H1 (cell line): ENCODE results near the gene NDUFA5. TPM values are rescaled to one million over a fixed set of nuclear protein-coding genes. Genes with fewer than 3 reads are reported as not detected.

Source experiments
- CTCF ChIA-PET: fragments of 300-600 bp; sonication (Branson Sonifier 250); formaldehyde crosslinking; loops from one replicate; lab custom pipeline; 2021; ENCODE audit not compliant: partially characterized antibody; lab: Charles Lee
- POLR2A ChIA-PET: fragments of 300-600 bp; sonication (Branson Sonifier 250); formaldehyde crosslinking; loops from one replicate; lab custom pipeline; 2021; ENCODE audit warnings: inconsistent platforms; ENCODE audit not compliant: partially characterized antibody; lab: Charles Lee
- DNase-seq, 2 experiments: peaks; one replicate each; pipeline versions ENCODE4 v3.0.0 to v3.0.0-alpha.2; 2010 to 2022; ENCODE audit warnings: low spot score in 2 of 2, low read depth in 1 of 2, mixed read lengths in 1 of 2
- FAIRE-seq: peaks from 2 replicates; lab custom pipeline; 2011; peaks lifted over from hg19 to GRCh38; lab: Jason Lieb, UNC
- H2AFZ ChIP-seq: 2 replicates; pipeline ENCODE4 v1.8.1; 2012; ENCODE audit warnings: low read length, inconsistent platforms
- H2AK5ac ChIP-seq: 2 replicates; pipeline ENCODE4 v1.6.1; 2013; ENCODE audit warnings: low read depth, low read length
- H2BK120ac ChIP-seq: replicated peaks from 2 replicates; pipeline ENCODE3; 2013; ENCODE audit warnings: low read depth, low read length, inconsistent platforms
- H2BK12ac ChIP-seq: 2 replicates; pipeline ENCODE4 v1.6.1; 2013; ENCODE audit warnings: low read depth, low read length
- H2BK15ac ChIP-seq: 2 replicates; pipeline ENCODE4 v1.6.1; 2013; ENCODE audit warnings: low read length
- H2BK20ac ChIP-seq: 2 replicates; pipeline ENCODE4 v1.6.1; 2013; ENCODE audit warnings: low read length
- H2BK5ac ChIP-seq: 2 replicates; pipeline ENCODE4 v1.6.1; 2013; ENCODE audit warnings: low read depth, low read length
- H3K14ac ChIP-seq: 2 replicates; pipeline ENCODE4 v1.6.1; 2013; ENCODE audit warnings: inconsistent platforms; ENCODE audit not compliant: insufficient read length
- H3K18ac ChIP-seq: 2 replicates; pipeline ENCODE4 v1.6.1; 2013; ENCODE audit warnings: low read length; ENCODE audit errors: extremely low read depth
- H3K23ac ChIP-seq: 2 replicates; pipeline ENCODE4 v1.6.1; 2013; ENCODE audit warnings: inconsistent platforms; ENCODE audit not compliant: insufficient read length
- H3K23me2 ChIP-seq: 2 replicates; pipeline ENCODE4 v1.6.1; 2013; ENCODE audit warnings: low read depth, low read length
- H3K27ac ChIP-seq: 2 replicates; pipeline ENCODE4 v1.6.1; 2011; ENCODE audit warnings: low read depth, low read length, inconsistent platforms
- H3K27me3 ChIP-seq, 4 experiments: replicated peaks in 1 of 4; 1 replicate in 1 of 4; 2 replicates in 3 of 4; pipeline versions ENCODE4 v1.6.1 to v1.8.1; 2011 to 2013; ENCODE audit warnings: low read length in 3 of 4, mild to moderate bottlenecking in 3 of 4, inconsistent platforms in 2 of 4, mixed read lengths in 2 of 4, moderate library complexity in 1 of 4; ENCODE audit not compliant: control insufficient read depth in 3 of 4, insufficient read depth in 3 of 4; ENCODE audit errors: extremely low read depth in 1 of 4
- H3K36me3 ChIP-seq, 4 experiments: 2 replicates each; pipeline versions ENCODE4 v1.6.1 to v1.8.1; 2011 to 2013; ENCODE audit warnings: mild to moderate bottlenecking in 4 of 4, low read length in 3 of 4, moderate library complexity in 2 of 4, control low read depth in 1 of 4, inconsistent platforms in 1 of 4; ENCODE audit not compliant: insufficient read depth in 4 of 4, control insufficient read depth in 2 of 4
- H3K4ac ChIP-seq: replicated peaks from 2 replicates; pipeline ENCODE3; 2013; ENCODE audit warnings: low read length, low read depth, mixed read lengths, inconsistent platforms; ENCODE audit not compliant: insufficient read length
- H3K4me1 ChIP-seq, 4 experiments: replicated peaks in 1 of 4; 1 replicate in 1 of 4; 2 replicates in 3 of 4; pipeline versions ENCODE4 v1.6.1 to v1.8.1; 2011 to 2013; ENCODE audit warnings: low read length in 3 of 4, inconsistent platforms in 2 of 4, mixed read lengths in 1 of 4; ENCODE audit not compliant: insufficient read depth in 4 of 4, control insufficient read depth in 3 of 4
- H3K4me2 ChIP-seq, 2 experiments: 2 replicates each; pipeline versions ENCODE4 v1.6.1 to v1.8.1; 2011 to 2013; ENCODE audit warnings: low read depth in 2 of 2, low read length in 2 of 2, control low read depth in 1 of 2, inconsistent platforms in 1 of 2, mild to moderate bottlenecking in 1 of 2; ENCODE audit not compliant: insufficient read depth in 1 of 2
- H3K4me3 ChIP-seq, 4 experiments: fragments of 200-600, 300-600 bp in 1 of 4; sonication (generic), shearing (Covaris generic), sonication (Bioruptor Twin) in 1 of 4; 2 replicates each; pipeline versions ENCODE4 v1.5.1 to v1.8.1; 2011 to 2016; ENCODE audit warnings: low read length in 4 of 4, low read depth in 3 of 4, control low read depth in 2 of 4, inconsistent platforms in 2 of 4, mild to moderate bottlenecking in 2 of 4, mixed read lengths in 1 of 4, moderate library complexity in 1 of 4; ENCODE audit not compliant: insufficient read depth in 2 of 4; ENCODE audit errors: extremely low read depth in 1 of 4
- H3K56ac ChIP-seq: replicated peaks from 2 replicates; pipeline ENCODE3; 2013; ENCODE audit warnings: low read depth, mild to moderate bottlenecking, mixed read lengths, low read length, inconsistent platforms; ENCODE audit not compliant: insufficient read length
- H3K79me1 ChIP-seq: 2 replicates; pipeline ENCODE4 v1.6.1; 2013; ENCODE audit warnings: low read depth, low read length, control low read depth
- H3K79me2 ChIP-seq, 2 experiments: 2 replicates each; pipeline versions ENCODE4 v1.6.1 to v1.8.1; 2012 to 2013; ENCODE audit warnings: low read length in 2 of 2, mild to moderate bottlenecking in 2 of 2, inconsistent platforms in 1 of 2; ENCODE audit not compliant: insufficient read depth in 2 of 2, control insufficient read depth in 1 of 2
- H3K9ac ChIP-seq, 4 experiments: replicated peaks in 1 of 4; 1 replicate in 1 of 4; 2 replicates in 3 of 4; pipeline versions ENCODE4 v1.6.1 to v1.8.1; 2011 to 2013; ENCODE audit warnings: low read depth in 3 of 4, low read length in 3 of 4, control low read depth in 2 of 4, mild to moderate bottlenecking in 2 of 4, moderate library complexity in 2 of 4, inconsistent platforms in 1 of 4; ENCODE audit errors: extremely low read depth in 1 of 4
- H3K9me3 ChIP-seq, 2 experiments: 2 replicates each; pipeline versions ENCODE4 v1.6.1 to v1.8.1; 2012 to 2013; ENCODE audit warnings: mild to moderate bottlenecking in 2 of 2, moderate library complexity in 2 of 2, control low read depth in 1 of 2, inconsistent platforms in 1 of 2, low read depth in 1 of 2, low read length in 1 of 2, mixed read lengths in 1 of 2; ENCODE audit not compliant: insufficient read depth in 2 of 2
- H4K20me1 ChIP-seq, 2 experiments: replicated peaks in 1 of 2; 2 replicates each; pipeline versions ENCODE3 to v1.8.1; 2011 to 2013; ENCODE audit warnings: inconsistent platforms in 2 of 2, low read length in 2 of 2, mild to moderate bottlenecking in 1 of 2; ENCODE audit not compliant: insufficient read depth in 2 of 2, control insufficient read depth in 1 of 2
- H4K5ac ChIP-seq: 2 replicates; pipeline ENCODE4 v1.6.1; 2013; ENCODE audit warnings: low read length, low read depth, mixed read lengths, inconsistent platforms; ENCODE audit not compliant: insufficient read length
- H4K8ac ChIP-seq: 2 replicates; pipeline ENCODE4 v1.8.0; 2013; ENCODE audit warnings: mild to moderate bottlenecking, moderate library complexity, low read length, inconsistent platforms; ENCODE audit not compliant: insufficient read depth; ENCODE audit errors: extremely low read depth
- H4K91ac ChIP-seq: replicated peaks from 2 replicates; pipeline ENCODE3; 2013; ENCODE audit warnings: low read length, mixed read lengths, inconsistent platforms; ENCODE audit not compliant: insufficient read length
- EGR1 ChIP-seq: IDR thresholded peaks from 2 replicates; pipeline ENCODE4 v1.6.1; 2011; ENCODE audit warnings: low read depth, low read length, borderline replicate concordance
- EZH2 ChIP-seq: fragments of 200-600 bp; sonication (generic); IDR thresholded peaks from 2 replicates; pipeline ENCODE4 v1.7.1; 2012; ENCODE audit warnings: low read depth, mild to moderate bottlenecking, moderate library complexity, low read length, inconsistent platforms; ENCODE audit not compliant: severe bottlenecking
- HDAC6 ChIP-seq: IDR thresholded peaks from one replicate; pipeline ENCODE4 v1.7.1; 2012; ENCODE audit warnings: low read depth, mild to moderate bottlenecking, inconsistent platforms, low read length, moderate library complexity
- JUN ChIP-seq: IDR thresholded peaks from 2 replicates; pipeline ENCODE4 v1.6.1; 2011; ENCODE audit warnings: low read depth, mild to moderate bottlenecking, improper control_type of control experiment, low read length
- KDM1A ChIP-seq: fragments of 200-600, 300-600 bp; sonication (generic); IDR thresholded peaks from 2 replicates; pipeline ENCODE4 v1.7.1; 2016; ENCODE audit warnings: mild to moderate bottlenecking, low read length, borderline replicate concordance
- KDM4A ChIP-seq: IDR thresholded peaks from one replicate; pipeline ENCODE4 v1.7.1; 2012; ENCODE audit warnings: low read depth, mild to moderate bottlenecking, moderate library complexity, low read length, inconsistent platforms; ENCODE audit not compliant: severe bottlenecking
- POLR2AphosphoS5 ChIP-seq: IDR thresholded peaks from 2 replicates; pipeline ENCODE4 v1.6.1; 2011; ENCODE audit warnings: low read depth, low read length
- RFX5 ChIP-seq: IDR thresholded peaks from 2 replicates; pipeline ENCODE4 v1.6.1; 2011; ENCODE audit warnings: low read depth, low read length, improper control_type of control experiment, borderline replicate concordance
- RXRA ChIP-seq: IDR thresholded peaks from 2 replicates; pipeline ENCODE4 v1.6.1; 2011; ENCODE audit warnings: low read depth, mild to moderate bottlenecking, low read length, moderate library complexity; ENCODE audit not compliant: insufficient read depth
- SIN3A ChIP-seq, 2 experiments: IDR thresholded peaks in 1 of 2; conservative IDR thresholded peaks in 1 of 2; 2 replicates each; pipeline ENCODE4 v1.6.1; 2011 to 2012; ENCODE audit warnings: low read length in 2 of 2, improper control_type of control experiment in 1 of 2, low read depth in 1 of 2, mild to moderate bottlenecking in 1 of 2
- SIX5 ChIP-seq: IDR thresholded peaks from 2 replicates; pipeline ENCODE4 v1.6.1; 2011; ENCODE audit warnings: mild to moderate bottlenecking, low read depth, low read length
- SP4 ChIP-seq: IDR thresholded peaks from 2 replicates; pipeline ENCODE4 v1.6.1; 2012; ENCODE audit warnings: low read length, inconsistent platforms
- TCF12 ChIP-seq: IDR thresholded peaks from 2 replicates; pipeline ENCODE4 v1.6.1; 2011; ENCODE audit warnings: low read depth, mild to moderate bottlenecking, low read length
- TEAD4 ChIP-seq: IDR thresholded peaks from 2 replicates; pipeline ENCODE4 v1.6.1; 2012; ENCODE audit warnings: low read depth, low read length, inconsistent platforms, mixed read lengths
- YY1 ChIP-seq: IDR thresholded peaks from 2 replicates; pipeline ENCODE4 v1.6.1; 2011; ENCODE audit warnings: low read depth, mild to moderate bottlenecking, low read length
- WGBS, 2 experiments: shearing (Covaris generic) in 1 of 2; methylation state at CpG; one replicate each; pipeline versions ENCODE4 v1.1.6 to v1.1.7; 2013 to 2015; ENCODE audit warnings: low lambda C conversion rate in 2 of 2, mixed read lengths in 2 of 2, inconsistent platforms in 1 of 2, low coverage in 1 of 2, missing lambda C conversion rate in 1 of 2; ENCODE audit not compliant: insufficient replicate concordance in 2 of 2, insufficient coverage in 1 of 2, insufficient read length in 1 of 2; ENCODE audit errors: extremely low coverage in 1 of 2, missing lambda C conversion rate in 1 of 2; 5-methylcytosine and 5-hydroxymethylcytosine counted together
- polyA plus RNA-seq, 7 experiments: library from polyadenylated mRNA; depleted of rRNA in 3 of 7; stranded (reverse) in 5 of 7; unstranded in 2 of 7; fragments of >200 nt in 5 of 7; fragments of 200-250 nt in 2 of 7; gene quantifications; 1 replicate in 5 of 7; 2 replicates in 1 of 7; 4 replicates in 1 of 7; pipeline versions ENCODE4 v1.2.1 to v1.2.3, GENCODE V29; 2011 to 2013; ENCODE audit warnings: missing spikeins in 2 of 7, mixed read lengths in 2 of 7
- total RNA-seq: library from RNA; stranded (reverse); fragmentation: NEBNext Ultra II Directional; extraction: Animal tissue kit (Norgen Biotek cat#: 25700); gene quantifications from 2 replicates; pipeline ENCODE4 v1.2.1, GENCODE V29; 2021

Gene NDUFA5
- total and polyA plus RNA-seq, 2 of the 8 experiments (the other 6 are each of a cell fraction or from before 2014, with no cell fraction given), result 7.6 to 76.3 TPM

GRCh38 chr7:123604739-123605138, 47.1 kb upstream of the NDUFA5 start:
- no peak overlapping the region for H2AFZ ChIP-seq
- H3K4me1 ChIP-seq, result no peaks in the 10 kb centered on the region
- no peak overlapping the region for H3K14ac ChIP-seq
- no peak overlapping the region for H3K23ac ChIP-seq
- H3K18ac ChIP-seq, result no peak overlapping the region
- H3K4me3 ChIP-seq, result no peak overlapping the region
- CTCF ChIA-PET, result no interaction called here
- no peak overlapping the region for H3K4me2 ChIP-seq
- no peak overlapping the region for H3K9ac ChIP-seq
- no peaks in the 10 kb centered on the region for H3K23me2 ChIP-seq
- no peak overlapping the region for H3K56ac ChIP-seq
- no peak overlapping the region for H2BK5ac ChIP-seq
- H4K20me1 ChIP-seq, result no peaks in the 10 kb centered on the region
- H2BK20ac ChIP-seq, result no peak overlapping the region
- H4K91ac ChIP-seq, result no peak overlapping the region
- H3K9me3 ChIP-seq, result no peaks in the 10 kb centered on the region
- H4K8ac ChIP-seq, result no peak overlapping the region
- no peak overlapping the region for H4K5ac ChIP-seq
- H3K4ac ChIP-seq, result no peak overlapping the region
- POLR2A ChIA-PET, result no interaction called here
- H2BK120ac ChIP-seq, result no peak overlapping the region
- no peaks in the 10 kb centered on the region for H3K79me1 ChIP-seq
- no peaks in the 10 kb centered on the region for H3K36me3 ChIP-seq
- FAIRE-seq, result no peak
- H3K79me2 ChIP-seq, result no peaks in the 10 kb centered on the region
- WGBS, 2 experiments, result 69% methylated on average over 3 of the region's 3 CpGs; no CpG with 5 or more reads in 1 of the 2 experiments
- H2BK12ac ChIP-seq, result no peak overlapping the region
- H3K27me3 ChIP-seq, result no peaks in the 10 kb centered on the region
- no peak for DNase-seq
- H2AK5ac ChIP-seq, result no peak overlapping the region
- H3K27ac ChIP-seq, result no peak overlapping the region
- no peak overlapping the region for H2BK15ac ChIP-seq
- TF ChIP-seq EGR1 (no peak), SIN3A (conservative IDR thresholded peaks at IDR 0.05 in 1 of 2, IDR thresholded peaks at IDR 0.05 in 1 of 2; ENCODE audit: low read depth in 1 of 2, low read length in 2 of 2) (no peak), SIX5 (no peak), JUN (no peak), YY1 (no peak), RFX5 (no peak), POLR2AphosphoS5 (no peak), HDAC6 (no peak), KDM1A (no peak), SP4 (no peak), KDM4A (no peak), TCF12 (no peak), TEAD4 (no peak), EZH2 (no peak), RXRA (no peak)
